22Rv1 (cell line): Measurements from ENCODE around the gene PPM1K.

Experiments
- CTCF ChIP-seq: fragments of 450-650 bp; IDR thresholded peaks from 2 replicates; pipeline ENCODE4 v1.5.1; 2017; ENCODE audit warnings: mild to moderate bottlenecking
- ZFX ChIP-seq: fragments of 450-650 bp; IDR thresholded peaks from 2 replicates; pipeline ENCODE4 v1.6.1; 2017; ENCODE audit warnings: antibody characterized with exemption, borderline replicate concordance

- no peak for TF ChIP-seq ZFX
- TF ChIP-seq CTCF = no peak
These were observed 56.6 kb downstream of the PPM1K start for GRCh38 chr4:88227734-88228133.
